NB4 (cell line): ENCODE measurements around the gene RFXAP.

Source experiments
- CTCF ChIP-seq: IDR thresholded peaks from one replicate; pipeline ENCODE4 v1.5.1; 2012; ENCODE audit warnings: low read depth, low read length
- MAX ChIP-seq: IDR thresholded peaks from 2 replicates; pipeline ENCODE4 v1.6.1; 2011; ENCODE audit warnings: low read depth, low read length
- POLR2A ChIP-seq: IDR thresholded peaks from 2 replicates; pipeline ENCODE4 v1.6.1; 2011; ENCODE audit warnings: mild to moderate bottlenecking; ENCODE audit not compliant: insufficient read length; ENCODE audit errors: extremely low read depth

GRCh38 chr13:36841391-36841790 lies 22.4 kb downstream of the RFXAP start:
- TF ChIP-seq POLR2A, result no peak
- TF ChIP-seq CTCF, result no peak
- TF ChIP-seq MAX, result no peak
